HEK293 (cell line): ENCODE measurements around the gene GDPD3.
A peak's percentile ranks its signal among the peaks of the same experiment; 100 is the strongest.

Experiments used
- BCL11A ChIP-seq: fragments of 450-650 bp; formaldehyde crosslinking; IDR thresholded peaks from 2 replicates; pipeline ENCODE4 v1.5.1; 2016; ENCODE audit warnings: low read depth, missing biosample characterization, missing genetic modification characterization
- CTCF ChIP-seq: fragments of 450-650 bp; formaldehyde crosslinking; IDR thresholded peaks from 2 replicates; pipeline ENCODE4 v1.5.1; 2016; ENCODE audit warnings: missing biosample characterization, missing genetic modification characterization
- MYNN ChIP-seq: fragments of 450-650 bp; formaldehyde crosslinking; IDR thresholded peaks from 2 replicates; pipeline ENCODE4 v1.5.1; 2016; ENCODE audit warnings: missing biosample characterization, missing genetic modification characterization, borderline replicate concordance
- SP2 ChIP-seq: fragments of 450-650 bp; formaldehyde crosslinking; IDR thresholded peaks from 2 replicates; pipeline ENCODE4 v1.5.1; 2016; ENCODE audit warnings: missing biosample characterization, missing genetic modification characterization
- SP3 ChIP-seq: fragments of 450-650 bp; formaldehyde crosslinking; IDR thresholded peaks from 2 replicates; pipeline ENCODE4 v1.5.1; 2016; ENCODE audit warnings: missing biosample characterization, missing genetic modification characterization
- ZBTB20 ChIP-seq: fragments of 450-650 bp; formaldehyde crosslinking; IDR thresholded peaks from 2 replicates; pipeline ENCODE4 v1.5.1; 2016; ENCODE audit warnings: missing biosample characterization, missing genetic modification characterization
- ZFP3 ChIP-seq: fragments of 450-650 bp; formaldehyde crosslinking; IDR thresholded peaks from 2 replicates; pipeline ENCODE4 v1.5.1; 2016; ENCODE audit warnings: low read depth, missing biosample characterization, missing genetic modification characterization
- ZNF121 ChIP-seq: fragments of 450-650 bp; formaldehyde crosslinking; IDR thresholded peaks from 2 replicates; pipeline ENCODE4 v1.5.1; 2016; ENCODE audit warnings: missing biosample characterization, missing genetic modification characterization
- ZNF146 ChIP-seq: fragments of 450-650 bp; formaldehyde crosslinking; IDR thresholded peaks from 2 replicates; pipeline ENCODE4 v1.5.1; 2016; ENCODE audit warnings: missing biosample characterization, missing genetic modification characterization
- ZNF280D ChIP-seq: fragments of 450-650 bp; formaldehyde crosslinking; IDR thresholded peaks from 2 replicates; pipeline ENCODE4 v1.5.1; 2016; ENCODE audit warnings: missing biosample characterization, missing genetic modification characterization
- ZNF518A ChIP-seq: fragments of 450-650 bp; formaldehyde crosslinking; conservative IDR thresholded peaks from 2 replicates; pipeline ENCODE4 v1.5.1; 2016; ENCODE audit warnings: low read depth, missing biosample characterization, missing genetic modification characterization
- ZNF704 ChIP-seq: fragments of 450-650 bp; formaldehyde crosslinking; IDR thresholded peaks from 2 replicates; pipeline ENCODE4 v1.5.1; 2016; ENCODE audit warnings: missing biosample characterization, missing genetic modification characterization
- ZNF768 ChIP-seq: fragments of 450-650 bp; formaldehyde crosslinking; IDR thresholded peaks from 2 replicates; pipeline ENCODE4 v1.5.1; 2018; ENCODE audit warnings: missing biosample characterization, mild to moderate bottlenecking, missing genetic modification characterization

GRCh38 chr16:30060836-30061554 lies 52.3 kb downstream of the GDPD3 start:
- TF ChIP-seq SP3 (tag by site-specific recombination) (no peak), ZNF121 (tag by site-specific recombination) (no peak), CTCF (tag by site-specific recombination) (no peak), MYNN (no peak), ZNF518A (no peak), SP2 (0 out of 2 replicates have a peak, but pooled peaks have one; percentile 19), BCL11A (no peak), ZBTB20 (no peak), ZNF146 (tag by site-specific recombination) (no peak), ZNF704 (tag by site-specific recombination) (no peak), ZNF280D (tag by site-specific recombination) (no peak), ZFP3 (tag by site-specific recombination) (no peak), ZNF768 (tag by site-specific recombination) (no peak)
